SH-SY5Y (cell line): ENCODE data around the gene MEI4.

Experiments used
- GATA2 ChIP-seq: IDR thresholded peaks from 2 replicates; pipeline ENCODE4 v1.6.1; 2011; ENCODE audit warnings: mild to moderate bottlenecking, low read depth, low read length
- GATA3 ChIP-seq: IDR thresholded peaks from 2 replicates; pipeline ENCODE4 v1.6.1; 2011; ENCODE audit warnings: low read depth, mild to moderate bottlenecking, low read length, moderate library complexity

DNA sequence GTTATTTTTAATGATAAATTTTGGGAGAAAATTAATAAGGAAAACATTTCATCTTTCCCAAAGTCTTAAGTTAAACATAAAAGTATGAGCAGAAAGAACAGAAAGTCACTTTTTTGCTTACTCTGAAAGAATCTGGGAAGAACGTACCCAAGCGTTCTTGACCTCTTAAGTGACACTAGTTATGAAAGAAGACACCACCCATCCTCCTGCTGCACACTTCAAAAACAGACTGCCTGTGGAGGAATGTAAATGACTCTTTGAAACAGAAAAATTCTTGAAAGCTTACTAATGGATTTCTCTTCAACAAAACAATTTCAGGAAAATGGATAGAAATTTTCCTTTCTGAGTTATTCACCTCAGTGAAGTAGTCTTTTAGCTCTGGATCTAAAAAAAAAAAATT is 227.7 kb downstream of the MEI4 start:
- TF ChIP-seq GATA2 (no peak), GATA3 (no peak)
